ENCODE results near the gene METTL24. TPM values are rescaled to one million over a fixed set of nuclear protein-coding genes. Genes with fewer than 3 reads are reported as not detected.

METTL24 gene, protein sequence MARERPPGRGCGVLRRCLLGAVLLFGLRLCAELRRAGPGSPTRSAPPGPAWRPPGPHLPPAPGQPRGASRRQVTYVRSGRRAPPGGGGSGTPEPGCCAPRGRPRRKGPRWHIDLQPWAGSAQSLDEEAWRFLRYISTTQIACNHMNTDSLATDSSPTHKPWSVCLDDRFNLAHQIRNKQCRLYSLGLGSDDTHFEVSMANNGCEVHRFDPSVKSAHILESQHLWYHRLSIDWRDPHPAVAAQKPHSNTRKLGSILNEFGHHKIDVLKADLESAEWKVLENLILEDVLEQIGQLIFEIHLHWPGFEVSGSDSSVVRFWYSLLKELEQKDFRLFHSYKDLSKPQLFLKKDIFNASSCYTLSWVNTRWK
- not detected in 2 replicates for total RNA-seq

DNA sequence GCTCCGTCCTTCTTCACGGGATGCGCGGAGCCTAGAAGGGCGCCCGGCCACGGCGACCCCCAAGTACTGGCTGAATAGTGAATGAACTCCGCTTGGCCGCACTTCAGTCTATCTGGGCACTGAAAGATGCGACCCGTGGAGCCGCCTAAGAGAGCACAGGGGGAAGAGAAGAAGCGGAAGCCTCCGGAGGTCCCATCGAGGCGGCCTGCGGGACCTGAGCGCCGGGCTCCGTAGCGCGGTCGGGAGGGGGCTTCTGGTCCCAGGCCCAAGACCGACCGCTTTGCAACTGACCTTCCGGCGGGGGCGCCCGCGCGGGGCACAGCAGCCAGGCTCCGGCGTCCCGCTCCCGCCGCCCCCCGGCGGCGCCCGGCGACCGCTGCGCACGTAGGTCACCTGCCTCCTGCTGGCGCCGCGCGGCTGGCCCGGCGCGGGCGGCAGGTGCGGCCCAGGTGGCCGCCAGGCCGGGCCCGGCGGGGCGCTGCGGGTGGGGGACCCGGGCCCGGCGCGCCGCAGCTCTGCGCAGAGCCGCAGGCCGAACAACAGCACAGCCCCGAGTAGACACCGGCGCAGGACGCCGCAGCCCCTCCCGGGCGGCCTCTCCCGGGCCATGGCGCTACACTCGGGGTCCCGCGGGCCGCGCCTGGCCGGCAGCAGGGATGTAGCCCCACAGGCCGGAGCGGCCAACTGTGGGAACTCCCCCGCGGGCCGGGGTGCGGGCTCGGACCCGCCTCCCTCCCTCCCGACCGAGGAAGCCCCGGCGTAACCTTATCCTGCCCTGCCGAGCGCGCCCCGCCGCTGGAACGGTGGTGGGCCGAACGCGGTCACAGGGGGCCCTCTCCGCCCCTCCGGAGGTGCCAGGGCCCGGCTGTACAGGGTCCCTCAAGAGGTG lies at the start of gene METTL24:
Gene METTL24 (minus strand): TSS at position 686 of the 889 bp plus-strand sequence. CDS start 77 bp downstream, at position 609.
- DNase-seq (ENCODE audit: low read depth in 2 of 2) = no peak

DNA sequence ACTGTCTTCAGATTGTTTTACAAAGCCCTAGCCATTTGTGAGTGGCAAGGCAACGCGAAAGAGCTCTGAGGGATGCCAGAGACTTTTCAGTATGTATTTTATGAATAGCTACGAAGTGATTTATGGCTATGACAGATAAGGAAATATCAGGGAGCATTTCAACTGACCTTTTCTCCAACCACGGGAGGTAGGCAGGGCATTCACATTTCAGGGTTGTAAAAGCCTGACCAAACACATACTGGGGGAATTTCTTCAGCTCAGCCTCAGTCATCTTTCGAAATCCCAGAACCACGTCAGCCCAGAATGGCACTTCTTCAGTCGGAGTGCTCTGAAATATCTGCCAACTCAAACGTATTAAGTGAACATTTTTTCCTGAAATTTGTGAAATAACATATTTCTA lies 46.5 kb upstream of the METTL24 start:
- DNase-seq (ENCODE audit: low read depth in 2 of 2) = no peak

DNA sequence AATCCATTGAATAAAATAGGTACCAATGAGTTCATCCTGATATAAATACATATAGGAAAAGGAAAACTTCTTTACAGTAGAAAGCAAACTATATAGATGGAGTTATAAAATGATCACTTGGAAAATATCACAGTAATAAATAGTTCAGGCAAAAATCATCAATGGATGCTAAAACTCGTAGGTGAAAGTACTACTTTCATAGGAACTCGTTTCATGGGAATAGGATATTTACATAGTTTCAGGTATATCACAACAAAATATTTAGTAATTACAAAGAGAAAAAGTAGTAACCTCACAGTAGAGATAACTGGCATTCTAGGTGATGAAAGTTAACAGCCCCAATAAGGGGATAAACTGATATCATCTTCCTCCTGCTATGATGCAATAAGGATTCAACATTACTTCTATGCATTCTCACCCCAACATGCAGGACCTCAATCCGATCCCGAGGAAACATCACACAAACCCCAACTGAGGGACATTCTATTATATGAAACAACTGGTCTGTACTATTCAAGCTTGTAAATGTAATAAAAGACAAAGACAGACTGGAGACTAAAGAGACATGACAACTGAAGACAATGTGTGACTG lies 43.5 kb upstream of the METTL24 start:
- no peak for DNase-seq (ENCODE audit: low read depth in 2 of 2)

- no peak for DNase-seq (ENCODE audit: low read depth in 2 of 2)
Measured at GRCh38 chr6:110400208-110400607, 42.1 kb upstream of the METTL24 start.

DNA sequence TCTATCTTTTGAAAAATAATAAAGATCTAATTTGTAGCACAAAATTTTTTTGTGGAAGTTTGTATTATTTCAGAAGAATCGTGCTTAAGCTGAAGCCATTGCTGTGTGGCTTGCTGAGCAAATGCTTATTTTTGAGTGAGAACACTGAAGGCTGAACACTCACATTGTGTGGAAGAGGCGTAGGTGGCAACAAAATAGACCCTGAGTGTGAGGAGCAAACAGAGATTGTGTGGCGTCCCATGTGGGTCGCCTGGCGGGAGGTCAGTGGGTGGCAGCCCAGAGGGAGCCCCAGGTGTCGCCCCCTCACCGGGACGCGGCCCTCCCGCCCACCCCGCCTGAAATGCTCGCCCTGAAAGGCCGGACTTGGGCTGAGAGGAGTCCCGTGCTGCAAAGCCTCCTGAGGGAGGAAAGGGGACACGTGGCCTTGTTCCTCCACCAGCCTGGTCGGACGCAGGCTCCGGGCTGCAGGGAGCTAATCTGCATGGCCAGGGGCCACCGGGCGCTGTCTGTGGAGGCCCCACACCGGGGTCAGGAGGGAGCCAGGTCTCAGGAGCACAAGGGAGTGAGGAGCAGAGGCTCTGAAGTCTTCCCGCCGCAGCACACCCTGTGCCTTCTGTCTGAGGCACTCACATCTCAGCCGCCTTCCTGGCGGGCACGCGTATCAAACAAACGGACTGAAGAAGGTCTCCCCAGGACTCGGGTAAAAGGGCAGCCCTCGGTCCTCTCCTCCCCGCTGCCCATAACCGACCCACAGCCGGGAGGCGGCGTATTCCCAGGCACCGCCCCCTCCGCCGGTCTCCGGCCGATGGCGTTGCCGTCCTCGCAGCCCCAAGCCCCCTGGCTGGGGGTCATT lies 41.3 kb upstream of the METTL24 start:
- DNase-seq (ENCODE audit: low read depth in 2 of 2) = peak; percentile 7 to 8

DNA sequence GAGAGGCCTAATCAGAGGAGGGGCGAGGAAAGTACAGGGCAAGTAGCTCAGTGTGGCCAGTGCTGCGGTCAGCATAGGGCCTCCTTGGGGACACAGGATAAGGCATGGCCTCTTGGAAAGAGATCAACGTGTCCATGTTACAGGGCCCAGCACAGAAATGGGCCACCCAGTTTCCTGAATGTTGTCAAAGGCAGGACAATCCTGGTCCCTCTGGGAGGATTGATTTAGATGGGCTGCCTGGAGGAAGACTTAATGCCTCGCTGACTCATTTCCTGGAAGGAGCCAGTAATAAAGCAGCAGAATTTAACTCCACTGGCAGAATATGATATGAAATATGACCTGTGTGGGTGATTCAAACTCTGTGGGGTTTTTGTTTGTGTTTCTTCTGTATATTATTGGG lies 40.6 kb upstream of the METTL24 start:
- peak in 1 of 2 donors; percentile 17 for DNase-seq (ENCODE audit: low read depth in 2 of 2)

DNA sequence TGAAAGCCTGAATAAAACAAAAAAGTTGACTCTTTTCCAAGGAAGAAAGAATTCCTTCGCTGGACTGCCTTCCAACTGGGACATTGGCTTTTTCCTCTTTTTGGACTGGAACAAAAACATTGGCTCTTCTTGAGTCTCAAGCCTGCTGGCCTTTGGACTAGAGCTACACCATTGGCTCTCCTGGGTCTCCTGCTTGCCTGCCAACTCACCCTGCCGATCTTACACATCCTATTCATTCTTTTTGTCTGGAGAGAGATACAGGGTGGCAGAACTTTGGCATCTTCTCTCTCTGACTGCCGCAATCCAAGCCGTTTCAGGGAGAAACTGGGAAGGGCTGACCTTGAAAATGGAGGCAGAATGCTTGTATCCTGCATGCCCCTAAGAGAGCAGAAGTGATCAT lies 37.1 kb upstream of the METTL24 start:
- DNase-seq (ENCODE audit: low read depth in 2 of 2) = no peak

- no peak for DNase-seq (ENCODE audit: low read depth in 2 of 2)
Measured at GRCh38 chr6:110394409-110394808, 36.3 kb upstream of the METTL24 start.

DNA sequence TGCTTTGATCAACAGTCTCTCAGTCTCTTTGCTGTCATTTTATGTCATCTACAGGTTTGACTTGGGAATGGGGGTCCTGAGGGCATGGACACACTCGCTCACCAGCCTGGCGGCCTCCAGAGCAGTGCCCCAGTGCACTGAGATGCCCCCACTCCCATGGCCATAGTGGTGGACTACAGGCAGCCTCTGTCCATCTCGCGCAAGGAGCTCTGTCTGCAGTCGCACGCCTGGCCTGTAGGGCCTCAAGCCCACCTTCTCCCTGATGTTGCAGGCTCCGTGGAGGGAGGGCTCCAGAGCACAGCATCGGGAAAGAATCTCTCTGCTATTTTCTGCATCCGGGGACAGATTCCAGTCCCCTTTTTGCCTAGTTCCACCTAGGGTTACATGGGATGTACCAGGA lies 34.6 kb upstream of the METTL24 start:
- no peak for DNase-seq (ENCODE audit: low read depth in 2 of 2)

GRCh38 chr6:110390404-110390803 lies 32.3 kb upstream of the METTL24 start:
- no peak for DNase-seq (ENCODE audit: low read depth in 2 of 2)

- peak; percentile 52 to 73 for DNase-seq (ENCODE audit: low read depth in 2 of 2)
Measured at GRCh38 chr6:110389689-110390382, 31.7 kb upstream of the METTL24 start.

- DNase-seq (ENCODE audit: low read depth in 2 of 2) = no peak
Measured at GRCh38 chr6:110387986-110388385, 29.8 kb upstream of the METTL24 start.

GRCh38 chr6:110385458-110385863 lies 27.3 kb upstream of the METTL24 start:
- DNase-seq (ENCODE audit: low read depth in 2 of 2) = no peak

- DNase-seq (ENCODE audit: low read depth in 2 of 2) = no peak
Measured at GRCh38 chr6:110378552-110378951, 20.4 kb upstream of the METTL24 start.

GRCh38 chr6:110369066-110369465 lies 10.9 kb upstream of the METTL24 start:
- DNase-seq (ENCODE audit: low read depth in 2 of 2) = no peak

DNA sequence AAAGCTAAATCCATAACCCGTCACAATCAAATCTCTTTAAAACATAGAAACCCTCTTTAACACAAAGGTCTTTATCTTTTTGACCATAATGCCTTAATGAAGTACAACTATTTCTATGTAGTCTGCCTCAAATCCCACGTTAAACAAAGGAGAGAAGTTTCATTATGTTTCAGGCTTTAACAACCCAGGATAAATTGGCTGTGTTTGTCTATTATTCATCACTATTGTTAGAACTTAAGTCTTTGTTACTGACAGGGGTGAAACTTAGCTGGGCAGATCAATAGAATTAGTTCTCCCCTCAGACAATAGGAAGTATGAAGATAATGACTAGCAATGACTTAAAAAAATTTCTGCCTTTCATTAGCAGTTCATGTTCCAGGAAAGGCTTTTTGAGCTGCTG lies 10.1 kb upstream of the METTL24 start:
- DNase-seq (ENCODE audit: low read depth in 2 of 2) = no peak

GRCh38 chr6:110367825-110368224 lies 9.7 kb upstream of the METTL24 start:
- no peak for DNase-seq (ENCODE audit: low read depth in 2 of 2)

- DNase-seq (ENCODE audit: low read depth in 2 of 2) = no peak
Measured at GRCh38 chr6:110366975-110367374, 8.8 kb upstream of the METTL24 start.

DNA sequence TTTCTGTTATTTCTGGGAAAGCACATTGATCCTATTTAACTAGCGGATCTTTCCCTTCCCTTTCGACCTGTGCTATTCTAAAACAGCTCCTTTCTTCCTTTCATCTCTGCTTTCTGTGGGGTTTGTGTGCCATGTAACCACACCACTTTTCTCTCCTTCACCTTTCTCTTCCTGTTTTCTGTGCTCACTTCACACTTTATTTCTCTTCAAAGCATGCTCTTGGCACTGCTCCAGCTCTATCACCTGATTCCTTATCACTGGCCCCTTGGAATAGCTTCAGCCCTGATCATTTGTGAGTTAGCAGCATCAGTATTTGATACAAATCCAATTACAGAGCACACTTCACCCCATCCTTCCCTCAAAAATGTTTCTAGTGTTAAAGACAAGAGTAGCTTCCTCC lies 8.1 kb upstream of the METTL24 start:
- DNase-seq (ENCODE audit: low read depth in 2 of 2) = no peak

- no peak for DNase-seq (ENCODE audit: low read depth in 2 of 2)
Measured at GRCh38 chr6:110364364-110365105, 6.4 kb upstream of the METTL24 start.

Data from lung microvascular endothelial cell (primary cell).